ENCODE results near the gene ZNF749. TPM values are rescaled to one million over a fixed set of nuclear protein-coding genes. Genes with fewer than 3 reads are reported as not detected.

The ZNF749 gene
- total RNA-seq, 1 experiment from 2014 or later: 19.4 TPM

- ChIA-PET CTCF (no interaction called here), POLR2A (ENCODE audit: unreplicated experiment) (no interaction called here)
- no peak overlapping the region for H3K4me2 ChIP-seq
- H4K20me1 ChIP-seq (ENCODE audit: insufficient read depth): no peaks in the 10 kb centered on the region
- peaks cover 45% of the 10 kb centered on the region for H3K79me2 ChIP-seq (ENCODE audit: low read depth)
- no peak overlapping the region for H2AFZ ChIP-seq
- no TSS peak for BruUV-seq (replicated peaks)
- H3K36me3 ChIP-seq (ENCODE audit: low read depth): peaks cover 46% of the 10 kb centered on the region
- no peak for DNase-seq
- TF ChIP-seq CTCF (conservative IDR thresholded peaks at IDR 0.05): no peak
- no peak for TF ChIP-seq EZH2 (IDR thresholded peaks at IDR 0.05; ENCODE audit: low read depth)
- H3F3A ChIP-seq (ENCODE audit: insufficient read depth, low read depth): peaks cover 3% of the 10 kb centered on the region; the same call in 1 of the 2 replicates
- H3K4me3 ChIP-seq: no peak overlapping the region
- H3K4me1 ChIP-seq (replicated peaks; ENCODE audit: insufficient read depth): no peaks in the 10 kb centered on the region
- H3K27ac ChIP-seq: no peak overlapping the region
- H3K9me3 ChIP-seq (ENCODE audit: insufficient read depth, low read depth): peaks cover 29% of the 10 kb centered on the region
- no peaks in the 10 kb centered on the region for H3K9me2 ChIP-seq (ENCODE audit: insufficient read depth)
- intact Hi-C loops (cut with micrococcal nuclease; ENCODE audit: unreplicated experiment): no loop called here
- no peaks in the 10 kb centered on the region for H3K27me3 ChIP-seq (ENCODE audit: insufficient read depth, low read depth)
These were observed 7.0 kb downstream of the ZNF749 start for GRCh38 chr19:57441979-57442752.

GRCh38 chr19:57443121-57443696 lies 8.1 kb downstream of the ZNF749 start:
- intact Hi-C loops (cut with micrococcal nuclease; ENCODE audit: unreplicated experiment): no loop called here
- Histone ChIP-seq H3K9me2 (ENCODE audit: insufficient read depth) (no peaks in the 10 kb centered on the region), H3K9me3 (ENCODE audit: insufficient read depth, low read depth) (peaks cover 29% of the 10 kb centered on the region), H3F3A (ENCODE audit: insufficient read depth, low read depth) (peaks cover 3% of the 10 kb centered on the region; the same call in 1 of the 2 replicates), H3K27me3 (ENCODE audit: insufficient read depth, low read depth) (no peaks in the 10 kb centered on the region), H3K4me3 (no peak overlapping the region), H3K79me2 (ENCODE audit: low read depth) (peaks cover 34% of the 10 kb centered on the region), H3K27ac (no peak overlapping the region), H2AFZ (no peak overlapping the region), H3K4me2 (no peak overlapping the region), H3K4me1 (replicated peaks; ENCODE audit: insufficient read depth) (no peaks in the 10 kb centered on the region), H4K20me1 (ENCODE audit: insufficient read depth) (no peaks in the 10 kb centered on the region), H3K36me3 (ENCODE audit: low read depth) (peaks cover 41% of the 10 kb centered on the region)
- POLR2A ChIA-PET (ENCODE audit: unreplicated experiment): no interaction called here
- no TSS peak for BruUV-seq (replicated peaks)
- TF ChIP-seq EZH2 (IDR thresholded peaks at IDR 0.05; ENCODE audit: low read depth): no peak
- no peak for TF ChIP-seq CTCF (conservative IDR thresholded peaks at IDR 0.05)
- CTCF ChIA-PET: no interaction called here
- no peak for DNase-seq

- Histone ChIP-seq H3K9me3 (ENCODE audit: insufficient read depth, low read depth) (peaks cover 8% of the 10 kb centered on the region), H3K4me2 (no peak overlapping the region), H2AFZ (no peak overlapping the region), H3K36me3 (ENCODE audit: low read depth) (no peaks in the 10 kb centered on the region), H4K20me1 (ENCODE audit: insufficient read depth) (no peaks in the 10 kb centered on the region), H3K79me2 (ENCODE audit: low read depth) (no peaks in the 10 kb centered on the region), H3K4me1 (replicated peaks; ENCODE audit: insufficient read depth) (no peaks in the 10 kb centered on the region), H3K27me3 (ENCODE audit: insufficient read depth, low read depth) (no peaks in the 10 kb centered on the region), H3F3A (ENCODE audit: insufficient read depth, low read depth) (no peaks in the 10 kb centered on the region), H3K4me3 (no peak overlapping the region), H3K27ac (no peak overlapping the region), H3K9me2 (ENCODE audit: insufficient read depth) (no peaks in the 10 kb centered on the region)
- ChIA-PET CTCF (no interaction called here), POLR2A (ENCODE audit: unreplicated experiment) (no interaction called here)
- no TSS peak for BruUV-seq (replicated peaks)
- no peak for TF ChIP-seq EZH2 (IDR thresholded peaks at IDR 0.05; ENCODE audit: low read depth)
- no peak for TF ChIP-seq CTCF (conservative IDR thresholded peaks at IDR 0.05)
- DNase-seq: no peak
- intact Hi-C loops (cut with micrococcal nuclease; ENCODE audit: unreplicated experiment): no loop called here
These were observed 17.2 kb downstream of the ZNF749 start for GRCh38 chr19:57452307-57452706.

Data from PC-9 (cell line).